K562 (cell line): ENCODE measurements around the gene ARSJ. TPM values are rescaled to one million over a fixed set of nuclear protein-coding genes. Genes with fewer than 3 reads are reported as not detected.

Experiments used
- ATAC-seq: fragments of 200-7000 bp; cut with Tn5 transposase; 3 replicates; pipeline ENCODE4 v1.9.1; 2020; ENCODE audit warnings: moderate library complexity
- BruUV-seq: library from RNA; stranded (reverse); fragments of 400-500 nt; replicated peaks from 2 replicates; lab custom pipeline; 2021; lab: Mats Ljungman, UMichigan
- CTCF ChIA-PET: fragments of 300-600 bp; formaldehyde crosslinking; extraction: SDS; loops from one replicate; lab custom pipeline; 2021; ENCODE audit warnings: low intra/inter-chr PET ratio; lab: Yijun Ruan, JAX
- POLR2A ChIA-PET: fragments of 300-600, 350-650 bp; sonication (Branson Sonifier 250); formaldehyde crosslinking; extraction: SDS; loops from one replicate; lab custom pipeline; 2021; ENCODE audit warnings: antibody characterized with exemption, inconsistent platforms; lab: Yijun Ruan, JAX
- DNase-seq, 4 experiments: peaks; one replicate each; pipeline versions ENCODE4 v3.0.0 to v3.0.0-alpha.2; 2011 to 2018; ENCODE audit warnings: low spot score in 3 of 4, mixed read lengths in 3 of 4; ENCODE audit errors: extremely low read depth in 1 of 4
- FAIRE-seq: peaks from 2 replicates; lab custom pipeline; 2011; peaks lifted over from hg19 to GRCh38; lab: Jason Lieb, UNC
- H2AFZ ChIP-seq: 2 replicates; pipeline ENCODE4 v1.6.0; 2011; ENCODE audit warnings: low read depth, low read length, control low read depth, inconsistent platforms
- H3K27ac ChIP-seq: fragments of 200-600 bp; 3 replicates; pipeline ENCODE4 v1.8.0; 2011; ENCODE audit warnings: low read depth, mild to moderate bottlenecking, control low read depth, inconsistent platforms, low read length, moderate library complexity, mixed read lengths; ENCODE audit errors: extremely low read depth
- H3K27me3 ChIP-seq, 2 experiments: fragments of 300-600 bp in 1 of 2; 2 replicates in 1 of 2; 3 replicates in 1 of 2; pipeline versions ENCODE4 v1.6.0 to v1.8.0; 2011; ENCODE audit warnings: inconsistent platforms in 2 of 2, low read length in 2 of 2, mild to moderate bottlenecking in 1 of 2, mixed read lengths in 1 of 2, moderate library complexity in 1 of 2; ENCODE audit not compliant: control insufficient read depth in 2 of 2, insufficient read depth in 2 of 2
- H3K36me3 ChIP-seq: fragments of 300-600 bp; 3 replicates; pipeline ENCODE4 v1.8.0; 2011; ENCODE audit warnings: mild to moderate bottlenecking, low read length, inconsistent platforms; ENCODE audit not compliant: control insufficient read depth, insufficient read depth
- H3K4me1 ChIP-seq, 2 experiments: fragments of 200-600 bp in 1 of 2; replicated peaks in 1 of 2; 2 replicates in 1 of 2; 3 replicates in 1 of 2; pipeline versions ENCODE4 v1.5.1 to v1.8.0; 2011; ENCODE audit warnings: inconsistent platforms in 2 of 2, low read length in 2 of 2, mild to moderate bottlenecking in 1 of 2, mixed read lengths in 1 of 2, moderate library complexity in 1 of 2; ENCODE audit not compliant: control insufficient read depth in 2 of 2, insufficient read depth in 2 of 2
- H3K4me2 ChIP-seq: 2 replicates; pipeline ENCODE4 v1.6.1; 2011; ENCODE audit warnings: low read length, control low read depth, inconsistent platforms, mixed read lengths; ENCODE audit not compliant: insufficient read depth
- H3K4me3 ChIP-seq: fragments of 200-600 bp; sonication (generic), shearing (Covaris generic); 2 replicates; pipeline ENCODE4 v1.5.1; 2016; ENCODE audit warnings: control low read depth, inconsistent platforms
- H3K79me2 ChIP-seq: fragments of 200-600 bp; 3 replicates; pipeline ENCODE4 v1.8.0; 2011; ENCODE audit warnings: low read length, inconsistent platforms; ENCODE audit not compliant: control insufficient read depth, insufficient read depth
- H3K9ac ChIP-seq, 2 experiments: 2 replicates each; pipeline versions ENCODE4 v1.6.0 to v1.6.1; 2011; ENCODE audit warnings: low read depth in 2 of 2, low read length in 2 of 2, control low read depth in 1 of 2, inconsistent platforms in 1 of 2, mild to moderate bottlenecking in 1 of 2, mixed read lengths in 1 of 2; ENCODE audit not compliant: insufficient read depth in 1 of 2
- H3K9me1 ChIP-seq: one replicate; pipeline ENCODE4 v1.6.0; 2011; ENCODE audit warnings: inconsistent platforms, mild to moderate bottlenecking, low read length, moderate library complexity; ENCODE audit not compliant: control insufficient read depth, insufficient read depth
- H3K9me3 ChIP-seq: replicated peaks from 2 replicates; pipeline ENCODE4 v1.5.1; 2011; ENCODE audit warnings: low read depth, low read length, inconsistent platforms; ENCODE audit not compliant: control insufficient read depth, insufficient read depth
- H4K20me1 ChIP-seq: replicated peaks from 2 replicates; pipeline ENCODE4 v1.6.1; 2011; ENCODE audit warnings: low read length, inconsistent platforms, mixed read lengths; ENCODE audit not compliant: control insufficient read depth, insufficient read depth
- CBFA2T2 ChIP-seq: fragments of 450-650 bp; conservative IDR thresholded peaks from 2 replicates; pipeline ENCODE4 v1.6.1; 2017; ENCODE audit warnings: mild to moderate bottlenecking
- PCBP2 ChIP-seq: fragments of 200-400 bp; formaldehyde crosslinking; IDR thresholded peaks from 2 replicates; pipeline ENCODE4 v1.6.1; 2018; ENCODE audit warnings: low read length, low read depth, mild to moderate bottlenecking, moderate library complexity; ENCODE audit not compliant: poor library complexity, severe bottlenecking
- PHB2 ChIP-seq: fragments of 450-650 bp; IDR thresholded peaks from 2 replicates; pipeline ENCODE4 v1.6.1; 2017; ENCODE audit warnings: low read depth
- SUPT5H ChIP-seq: fragments of 450-650 bp; IDR thresholded peaks from 2 replicates; pipeline ENCODE4 v1.6.1; 2016
- XRCC4 ChIP-seq: IDR thresholded peaks from one replicate; pipeline ENCODE4 v1.6.1; 2011; ENCODE audit not compliant: insufficient read depth, insufficient read length; ENCODE audit errors: extremely low read depth
- YY1 ChIP-seq, 3 experiments: IDR thresholded peaks; 2 replicates each; pipeline ENCODE4 v1.6.1; 2011; ENCODE audit warnings: low read length in 2 of 3, mild to moderate bottlenecking in 2 of 3, moderate library complexity in 2 of 3, borderline replicate concordance in 1 of 3, control low read depth in 1 of 3, low read depth in 1 of 3; ENCODE audit not compliant: insufficient read depth in 3 of 3, insufficient replicate concordance in 2 of 3, control insufficient read depth in 1 of 3, insufficient read length in 1 of 3; ENCODE audit errors: extremely low read depth in 1 of 3
- ZNF280A ChIP-seq: fragments of 450-650 bp; IDR thresholded peaks from 2 replicates; pipeline ENCODE4 v1.6.1; 2018; ENCODE audit warnings: mild to moderate bottlenecking, low read depth; ENCODE audit not compliant: partially characterized antibody
- WGBS: fragments of 100-300 bp; shearing (Covaris generic); methylation state at CpG from one replicate; pipeline ENCODE4 v1.1.6; 2016; ENCODE audit warnings: low coverage, mixed read lengths; ENCODE audit not compliant: insufficient coverage; ENCODE audit errors: missing lambda C conversion rate; 5-methylcytosine and 5-hydroxymethylcytosine counted together
- in situ Hi-C: fragments of 300-500 bp; cut with MboI; formaldehyde crosslinking; loops from 4 replicates; pipeline ENCODE4 v1.15.0; 2018; ENCODE audit warnings: inconsistent platforms, mixed read lengths
- intact Hi-C: fragments of 100-400 bp; cut with micrococcal nuclease; formaldehyde crosslinking; loops from 2 replicates; pipeline ENCODE4 v1.14.2; 2022
- polyA plus RNA-seq, 8 experiments: library from polyadenylated mRNA; depleted of rRNA in 4 of 8; stranded (reverse) in 5 of 8; unstranded in 3 of 8; fragments of >200 nt; fragmentation: Nextera tagmentation in 2 of 8; fragmentation: Illumina TruSeq in 1 of 8; extraction: Ambion mirVana in 2 of 8; extraction: Trizol in 1 of 8; gene quantifications; 2 replicates each; pipeline versions ENCODE4 v1.2.1 to v1.2.3, GENCODE V29; 2011 to 2014; ENCODE audit warnings: inconsistent platforms in 1 of 8, missing spikeins in 1 of 8
- total RNA-seq, 7 experiments: library from RNA; depleted of rRNA in 6 of 7; stranded (reverse); fragments of >200 nt in 6 of 7; fragmentation: Illumina TruSeq in 2 of 7; extraction: Trizol in 2 of 7; gene quantifications; 2 replicates each; pipeline versions ENCODE4 v1.2.1 to v1.2.3, GENCODE V29; 2011 to 2021; ENCODE audit warnings: low replicate concordance in 1 of 7

Gene ARSJ
- total and polyA plus RNA-seq, 9 of the 15 experiments (the other 6 are each of a cell fraction or from before 2014, with no cell fraction given), result not detected

DNA sequence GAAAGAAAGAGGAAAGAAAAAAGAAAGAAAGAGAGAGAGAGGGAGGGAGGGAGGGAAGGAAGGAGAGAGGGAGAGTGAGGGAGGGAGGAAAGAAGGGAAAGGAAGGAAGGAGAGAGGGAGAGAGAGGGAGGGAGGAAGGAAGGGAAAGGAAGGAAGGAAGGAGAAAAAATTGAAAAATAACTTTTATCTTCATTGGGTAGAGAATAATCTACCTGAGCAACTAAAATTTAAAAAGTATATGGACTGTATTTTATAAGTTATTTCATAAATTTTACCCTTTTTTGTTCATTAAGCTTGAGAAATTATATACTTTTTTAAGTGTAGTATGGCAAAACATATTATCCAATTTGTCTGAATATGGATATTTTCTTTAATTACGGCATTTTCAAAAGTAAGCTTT lies 32.0 kb downstream of the ARSJ start:
- DNase-seq (no peak), ATAC-seq (no peak), FAIRE-seq (no peak)
- H2AFZ ChIP-seq, result no peak overlapping the region
- H3K9me3 ChIP-seq, result no peaks in the 10 kb centered on the region; the same call in 1 of the 2 replicates
- H3K4me2 ChIP-seq, result no peak overlapping the region
- in situ Hi-C loops, result no loop called here
- H3K79me2 ChIP-seq, result no peaks in the 10 kb centered on the region
- intact Hi-C loops, result no loop called here
- no peak overlapping the region for H3K4me3 ChIP-seq
- 0% methylated on average over 1 of the region's 1 CpG for WGBS
- ChIA-PET POLR2A (no interaction called here), CTCF (no interaction called here)
- H3K9ac ChIP-seq, result no peak overlapping the region
- H3K27ac ChIP-seq, result no peak overlapping the region
- peak; percentile 75 for TF ChIP-seq PCBP2
- no peak for TF ChIP-seq SUPT5H
- TF ChIP-seq YY1 (IDR thresholded peaks at IDR 0.05; ENCODE audit: borderline replicate concordance in 1 of 3, control insufficient read depth in 1 of 3, extremely low read depth in 1 of 3, insufficient read depth in 3 of 3, insufficient read length in 1 of 3, insufficient replicate concordance in 2 of 3, low read depth in 1 of 3, low read length in 2 of 3), result no peak
- no peak for TF ChIP-seq CBFA2T2
- no peaks in the 10 kb centered on the region for H3K36me3 ChIP-seq
- no peaks in the 10 kb centered on the region for H3K27me3 ChIP-seq
- H3K9me1 ChIP-seq, result no peaks in the 10 kb centered on the region
- no TSS peak for BruUV-seq
- H4K20me1 ChIP-seq, result no peaks in the 10 kb centered on the region
- no peaks in the 10 kb centered on the region for H3K4me1 ChIP-seq

- WGBS, result 0% methylated on average over 1 of the region's 1 CpG
- BruUV-seq, result no TSS peak
- Histone ChIP-seq H3K9me3 (no peaks in the 10 kb centered on the region; the same call in 1 of the 2 replicates), H3K4me2 (no peak overlapping the region), H3K36me3 (no peaks in the 10 kb centered on the region), H3K9me1 (no peaks in the 10 kb centered on the region), H3K27ac (no peak overlapping the region), H4K20me1 (no peaks in the 10 kb centered on the region), H3K79me2 (no peaks in the 10 kb centered on the region), H3K27me3 (no peaks in the 10 kb centered on the region), H3K4me3 (no peak overlapping the region), H2AFZ (no peak overlapping the region), H3K9ac (no peak overlapping the region), H3K4me1 (no peaks in the 10 kb centered on the region)
- in situ Hi-C loops, result no loop called here
- DNase-seq, result no peak
- POLR2A ChIA-PET, result no interaction called here
- ATAC-seq, result no peak
- TF ChIP-seq ZNF280A, result no peak
- TF ChIP-seq CBFA2T2, result no peak
- no peak for TF ChIP-seq PHB2
- TF ChIP-seq XRCC4, result no peak
- CTCF ChIA-PET, result no interaction called here
- no peak for FAIRE-seq
- intact Hi-C loops, result no loop called here
These were observed 33.5 kb downstream of the ARSJ start for GRCh38 chr4:113945906-113946305.
